Aortic smooth muscle cell (primary cell): ENCODE measurements around the gene SYT9. TPM values are rescaled to one million over a fixed set of nuclear protein-coding genes. Genes with fewer than 3 reads are reported as not detected.

ENCODE experiments used
- total RNA-seq: library from RNA; depleted of rRNA; stranded (reverse); fragments of >200 nt; gene quantifications from 2 replicates; pipeline ENCODE4 v1.2.3, GENCODE V29; 2014

The SYT9 gene
- 0.06 and 0.13 TPM in 2 replicates for total RNA-seq

GRCh38 chr11:7251836-7252682 lies at the start of gene SYT9:
TSS of gene SYT9 (plus strand) at chr11:7251904. CDS start at chr11:7252187, 283 bp downstream.

GRCh38 chr11:7485186-7486097 lies 233.7 kb downstream of the SYT9 start, which contains the start of gene OLFML1:
TSS of gene OLFML1 (plus strand) at chr11:7485506. CDS start at chr11:7485876, 370 bp downstream.

GRCh38 chr11:7513234-7514098 lies 261.8 kb downstream of the SYT9 start, which contains the start of gene PPFIBP2:
TSS of gene PPFIBP2 (plus strand) at chr11:7513999. CDS start at chr11:7549476, 35,477 bp downstream.

Other genes starting within 250 kb of the SYT9 start
- gene ZNF214, start 231.6 kb upstream of the SYT9 start, total RNA-seq, result 4.7 and 4.8 TPM in 2 replicates
- 0.37 and 0.92 TPM in 2 replicates for gene NLRP14, start 231.4 kb upstream of the SYT9 start, total RNA-seq
- 0.13 TPM in 1 of 2 replicates, not detected in the other for gene RBMXL2, start 162.9 kb upstream of the SYT9 start, total RNA-seq
- 14.7 and 15.2 TPM in 2 replicates for gene OLFML1, start 233.6 kb downstream of the SYT9 start, total RNA-seq